Measurements from ENCODE around the gene WBP2NL. TPM values are rescaled to one million over a fixed set of nuclear protein-coding genes. Genes with fewer than 3 reads are reported as not detected.

Gene WBP2NL
- total and polyA plus RNA-seq, 2 of the 8 experiments (the other 6 are each of a cell fraction or from before 2014, with no cell fraction given), result not detected

- Histone ChIP-seq H3K9me3 (ENCODE audit: insufficient read depth in 2 of 2, low read depth in 1 of 2, low read length in 1 of 2) (no peaks in the 10 kb centered on the region), H2BK120ac (replicated peaks; ENCODE audit: low read depth, low read length) (no peak within 1 kb of the TSS), H3K56ac (replicated peaks; ENCODE audit: insufficient read length, low read depth, low read length) (peak within 1 kb of the TSS; percentile 73), H2BK15ac (ENCODE audit: low read length) (peak within 1 kb of the TSS; percentile 2; the same call in 1 of the 2 replicates), H4K5ac (ENCODE audit: insufficient read length, low read depth, low read length) (peak within 1 kb of the TSS; percentile 54), H2BK20ac (ENCODE audit: low read length) (no peak within 1 kb of the TSS), H3K23ac (ENCODE audit: insufficient read length) (no peak within 1 kb of the TSS), H3K9ac (replicated peaks in 1 of 4; ENCODE audit: extremely low read depth in 1 of 4, low read depth in 3 of 4, low read length in 3 of 4) (peak within 1 kb of the TSS; percentile 49 to 87 (median 69); a peak in 6 of 7 replicates), H4K8ac (ENCODE audit: extremely low read depth, insufficient read depth, low read length) (peak within 1 kb of the TSS; percentile 82), H3K18ac (ENCODE audit: extremely low read depth, low read length) (peak within 1 kb of the TSS; percentile 32), H2BK12ac (ENCODE audit: low read depth, low read length) (0 out of 2 replicates have a peak within 1 kb of the TSS, but pooled peaks have one; percentile 5), H3K4ac (replicated peaks; ENCODE audit: insufficient read length, low read depth, low read length) (no peak within 1 kb of the TSS), H3K79me1 (ENCODE audit: low read depth, low read length) (no peaks in the 10 kb centered on the region), H3K4me3 (ENCODE audit: extremely low read depth in 1 of 4, insufficient read depth in 2 of 4, low read depth in 3 of 4, low read length in 4 of 4) (peak within 1 kb of the TSS; percentile 34 to 60 (median 46)), H3K79me2 (ENCODE audit: control insufficient read depth in 1 of 2, insufficient read depth in 2 of 2, low read length in 2 of 2) (no peaks in the 10 kb centered on the region), H3K4me2 (ENCODE audit: insufficient read depth in 1 of 2, low read depth in 2 of 2, low read length in 2 of 2) (peak within 1 kb of the TSS; percentile 41 to 73; a peak in 3 of 4 replicates), H2BK5ac (ENCODE audit: low read depth, low read length) (peak within 1 kb of the TSS; percentile 60; the same call in 1 of the 2 replicates), H3K27me3 (replicated peaks in 1 of 4; ENCODE audit: control insufficient read depth in 3 of 4, extremely low read depth in 1 of 4, insufficient read depth in 3 of 4, low read length in 3 of 4) (peaks cover 0 to 9% (median 4%) of the 10 kb centered on the region in 4 experiments; a peak in 2 of 7 replicates), H3K14ac (ENCODE audit: insufficient read length) (no peak within 1 kb of the TSS), H4K91ac (replicated peaks; ENCODE audit: insufficient read length, low read length) (peak within 1 kb of the TSS; percentile 72), H3K23me2 (ENCODE audit: low read depth, low read length) (peaks cover 8% of the 10 kb centered on the region; the same call in 1 of the 2 replicates), H2AFZ (ENCODE audit: low read length) (0 out of 2 replicates have a peak within 1 kb of the TSS, but pooled peaks have one; percentile 66), H3K4me1 (replicated peaks in 1 of 4; ENCODE audit: control insufficient read depth in 3 of 4, insufficient read depth in 4 of 4, low read length in 3 of 4) (peaks cover 2 to 24% (median 14%) of the 10 kb centered on the region in 4 experiments), H3K36me3 (ENCODE audit: control insufficient read depth in 2 of 4, insufficient read depth in 4 of 4, low read length in 3 of 4) (0 out of 8 replicates have a peak, but pooled peaks cover 0 to 3% (median under 1%) of the 10 kb centered on the region in 4 experiments), H3K27ac (ENCODE audit: low read depth, low read length) (no peak within 1 kb of the TSS), H4K20me1 (replicated peaks in 1 of 2; ENCODE audit: control insufficient read depth in 1 of 2, insufficient read depth in 2 of 2, low read length in 2 of 2) (no peaks in the 10 kb centered on the region), H2AK5ac (ENCODE audit: low read depth, low read length) (0 out of 2 replicates have a peak within 1 kb of the TSS, but pooled peaks have one; percentile 7)
- POLR2A ChIA-PET (ENCODE audit: partially characterized antibody), result interaction anchor here (1.0 to 8.9 kb wide), 2 partner anchors 16 to 27 kb away, joined by 3 to 94 read pairs; partner anchors contain the start of gene NDUFA6
- FAIRE-seq (no peak), DNase-seq (ENCODE audit: low read depth in 1 of 2, low spot score in 2 of 2) (peak in 1 of 2 experiments; percentile 67)
- CTCF ChIA-PET (ENCODE audit: partially characterized antibody), result interaction anchor here (0.6 kb wide), 1 partner anchor 88 kb away, joined by 3 read pairs; no protein-coding TSS in a partner anchor
- 7% methylated on average over 30 of the region's 55 CpGs; no CpG with 5 or more reads in 1 of the 2 experiments for WGBS, 2 experiments (ENCODE audit: extremely low coverage in 1 of 2, insufficient coverage in 1 of 2, insufficient read length in 1 of 2, insufficient replicate concordance in 2 of 2, low coverage in 1 of 2, low lambda C conversion rate in 2 of 2, missing lambda C conversion rate in 1 of 2)
- TF ChIP-seq NANOG (IDR thresholded peaks at IDR 0.05; ENCODE audit: insufficient read depth, low read depth, low read length, poor library complexity, severe bottlenecking), result no peak
- no peak for TF ChIP-seq SIN3A (conservative IDR thresholded peaks at IDR 0.05 in 1 of 2, IDR thresholded peaks at IDR 0.05 in 1 of 2; ENCODE audit: low read depth in 1 of 2, low read length in 2 of 2)
- TF ChIP-seq MAFK (IDR thresholded peaks at IDR 0.05; ENCODE audit: low read depth, low read length), result no peak
- peak; percentile 42 for TF ChIP-seq ASH2L (IDR thresholded peaks at IDR 0.05; ENCODE audit: low read length)
- no peak for TF ChIP-seq ATF2 (IDR thresholded peaks at IDR 0.05; ENCODE audit: low read length)
- TF ChIP-seq EP300 (IDR thresholded peaks at IDR 0.05; ENCODE audit: borderline replicate concordance in 1 of 2, low read depth in 2 of 2, low read length in 2 of 2), result no peak
- no peak for TF ChIP-seq CBX8 (IDR thresholded peaks at IDR 0.05; ENCODE audit: borderline replicate concordance, low read depth, low read length)
- no peak for TF ChIP-seq CHD2 (IDR thresholded peaks at IDR 0.05; ENCODE audit: low read length)
- TF ChIP-seq RBBP5 (IDR thresholded peaks at IDR 0.05; ENCODE audit: borderline replicate concordance, low read depth, low read length), result no peak
Observed at GRCh38 chr22:42074132-42074811, 75.7 kb downstream of the WBP2NL start, which contains the start of gene PHETA2. TSS of gene PHETA2 (plus strand) at chr22:42074248. CDS start at chr22:42077294, 3,046 bp downstream.

All from H1 (cell line).